ENCODE results near the gene P2RX6. TPM values are rescaled to one million over a fixed set of nuclear protein-coding genes. Genes with fewer than 3 reads are reported as not detected.

The P2RX6 gene
- total RNA-seq, 6 donors from 2014 or later = 0.39 to 22.0 (median 0.65) TPM

DNA sequence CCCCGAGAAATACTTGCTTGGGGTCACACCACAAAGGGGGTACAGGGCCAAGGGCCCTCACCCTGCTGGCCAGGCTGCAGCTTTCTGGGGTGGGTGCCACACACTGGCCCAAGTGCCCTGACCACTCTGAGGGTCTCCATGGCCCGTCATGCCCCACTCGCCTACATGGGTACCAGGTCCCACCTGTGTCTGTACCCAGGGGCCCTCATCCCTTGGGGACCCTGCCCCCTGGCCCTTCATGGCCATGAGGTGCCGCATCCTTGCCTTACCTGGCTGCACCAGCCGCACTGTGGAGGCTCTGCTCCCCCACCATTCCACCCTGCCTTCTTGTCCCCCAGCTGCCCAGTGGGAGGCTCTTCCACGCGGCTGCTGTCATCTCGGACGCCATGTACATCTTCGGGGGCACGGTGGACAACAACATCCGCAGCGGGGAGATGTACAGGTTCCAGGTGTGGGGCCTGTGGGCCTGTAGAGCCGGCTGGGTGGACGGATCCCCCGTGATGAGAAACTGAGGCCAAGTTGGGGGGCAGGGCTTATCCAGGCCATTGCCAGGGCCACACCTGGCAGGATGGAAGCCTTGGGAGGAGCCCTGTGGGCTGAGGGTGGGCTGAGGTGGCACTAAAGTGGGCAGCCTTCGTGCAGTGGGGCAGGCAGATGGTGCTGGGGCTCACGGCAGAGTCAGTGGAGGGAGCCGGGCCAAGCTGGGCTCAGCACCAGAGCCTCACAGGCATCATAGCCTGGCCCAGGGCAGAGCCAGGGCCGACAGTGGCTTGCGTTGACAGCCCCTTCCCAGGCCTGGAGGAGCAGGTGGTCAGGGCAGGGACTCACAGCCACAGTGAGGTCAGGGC is 22.3 kb upstream of the P2RX6 start:
- H3K9me3 ChIP-seq = no peaks in the 10 kb centered on the region
- H3K36me3 ChIP-seq = peaks cover 4 to 87% (median 64%) of the 10 kb centered on the region in 4 donors
- DNase-seq = peak in 1 of 2 donors; percentile 55
- H3K27me3 ChIP-seq = no peaks in the 10 kb centered on the region
- no peaks in the 10 kb centered on the region for H3K4me1 ChIP-seq
- TF ChIP-seq EP300 (IDR thresholded peaks at IDR 0.05) (no peak), POLR2A (IDR thresholded peaks at IDR 0.05) (no peak), POLR2AphosphoS5 (IDR thresholded peaks at IDR 0.05) (no peak)
- TF ChIP-seq, protein P1, sequence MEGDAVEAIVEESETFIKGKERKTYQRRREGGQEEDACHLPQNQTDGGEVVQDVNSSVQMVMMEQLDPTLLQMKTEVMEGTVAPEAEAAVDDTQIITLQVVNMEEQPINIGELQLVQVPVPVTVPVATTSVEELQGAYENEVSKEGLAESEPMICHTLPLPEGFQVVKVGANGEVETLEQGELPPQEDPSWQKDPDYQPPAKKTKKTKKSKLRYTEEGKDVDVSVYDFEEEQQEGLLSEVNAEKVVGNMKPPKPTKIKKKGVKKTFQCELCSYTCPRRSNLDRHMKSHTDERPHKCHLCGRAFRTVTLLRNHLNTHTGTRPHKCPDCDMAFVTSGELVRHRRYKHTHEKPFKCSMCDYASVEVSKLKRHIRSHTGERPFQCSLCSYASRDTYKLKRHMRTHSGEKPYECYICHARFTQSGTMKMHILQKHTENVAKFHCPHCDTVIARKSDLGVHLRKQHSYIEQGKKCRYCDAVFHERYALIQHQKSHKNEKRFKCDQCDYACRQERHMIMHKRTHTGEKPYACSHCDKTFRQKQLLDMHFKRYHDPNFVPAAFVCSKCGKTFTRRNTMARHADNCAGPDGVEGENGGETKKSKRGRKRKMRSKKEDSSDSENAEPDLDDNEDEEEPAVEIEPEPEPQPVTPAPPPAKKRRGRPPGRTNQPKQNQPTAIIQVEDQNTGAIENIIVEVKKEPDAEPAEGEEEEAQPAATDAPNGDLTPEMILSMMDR (IDR thresholded peaks at IDR 0.05) = no peak
- no peak overlapping the region for H3K27ac ChIP-seq
- no peak for ATAC-seq (ENCODE audit: low FRiP score in 2 of 2)
- 87 to 89% methylated on average over 17 to 21 of the region's 21 CpGs for whole genome bisulfite sequencing, 2 donors
- H3K4me3 ChIP-seq = no peak overlapping the region

DNA sequence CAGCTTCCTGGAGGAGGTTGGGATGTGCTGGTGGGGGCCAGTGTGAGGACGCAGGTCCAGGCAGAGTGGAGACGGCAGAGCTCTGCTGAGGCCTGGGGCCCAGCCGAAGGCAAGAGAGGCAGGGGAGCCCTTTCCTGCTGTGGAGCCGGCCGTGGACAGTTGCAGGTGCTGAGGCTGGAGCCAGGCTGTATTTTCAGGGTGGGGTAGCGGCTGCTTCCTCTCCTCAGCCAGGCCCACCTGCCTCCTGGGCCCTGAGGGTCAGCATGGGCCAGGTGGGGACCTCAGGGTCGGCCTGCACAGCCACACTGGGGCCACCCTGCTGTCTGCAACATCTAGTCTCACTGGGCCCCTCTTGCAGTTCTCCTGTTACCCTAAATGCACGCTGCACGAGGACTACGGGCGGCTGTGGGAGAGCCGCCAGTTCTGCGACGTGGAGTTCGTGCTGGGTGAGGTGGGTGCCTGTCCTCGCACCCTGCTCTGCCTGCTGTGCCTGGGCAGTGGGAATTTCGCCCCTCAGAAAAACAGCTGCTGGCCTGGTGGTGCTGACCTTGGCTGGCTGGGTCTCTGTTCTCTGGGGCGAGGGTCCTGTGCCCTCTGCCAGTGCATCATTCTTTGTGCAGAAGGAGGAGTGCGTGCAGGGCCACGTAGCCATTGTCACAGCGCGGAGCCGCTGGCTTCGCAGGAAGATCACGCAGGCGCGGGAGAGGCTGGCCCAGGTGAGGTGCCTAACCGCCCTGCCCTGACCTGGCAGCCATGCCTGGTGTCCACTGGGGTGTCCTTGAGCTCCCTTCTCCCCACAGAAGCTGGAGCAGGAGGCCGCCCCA is 21.4 kb upstream of the P2RX6 start:
- H3K4me1 ChIP-seq = no peaks in the 10 kb centered on the region
- 90 to 97% methylated on average over 21 to 27 of the region's 29 CpGs for WGBS, 2 donors
- no peak overlapping the region for H3K27ac ChIP-seq
- H3K36me3 ChIP-seq = peaks cover 4 to 85% (median 63%) of the 10 kb centered on the region in 4 donors
- DNase-seq = peak in 1 of 2 donors; percentile 78
- no peak for ATAC-seq (ENCODE audit: low FRiP score in 2 of 2)
- TF ChIP-seq EP300 (IDR thresholded peaks at IDR 0.05) (no peak), POLR2AphosphoS5 (IDR thresholded peaks at IDR 0.05) (no peak), POLR2A (IDR thresholded peaks at IDR 0.05) (no peak)
- TF ChIP-seq, protein P1 (IDR thresholded peaks at IDR 0.05) = no peak
- H3K9me3 ChIP-seq = no peaks in the 10 kb centered on the region
- H3K27me3 ChIP-seq = no peaks in the 10 kb centered on the region
- no peak overlapping the region for H3K4me3 ChIP-seq

DNA sequence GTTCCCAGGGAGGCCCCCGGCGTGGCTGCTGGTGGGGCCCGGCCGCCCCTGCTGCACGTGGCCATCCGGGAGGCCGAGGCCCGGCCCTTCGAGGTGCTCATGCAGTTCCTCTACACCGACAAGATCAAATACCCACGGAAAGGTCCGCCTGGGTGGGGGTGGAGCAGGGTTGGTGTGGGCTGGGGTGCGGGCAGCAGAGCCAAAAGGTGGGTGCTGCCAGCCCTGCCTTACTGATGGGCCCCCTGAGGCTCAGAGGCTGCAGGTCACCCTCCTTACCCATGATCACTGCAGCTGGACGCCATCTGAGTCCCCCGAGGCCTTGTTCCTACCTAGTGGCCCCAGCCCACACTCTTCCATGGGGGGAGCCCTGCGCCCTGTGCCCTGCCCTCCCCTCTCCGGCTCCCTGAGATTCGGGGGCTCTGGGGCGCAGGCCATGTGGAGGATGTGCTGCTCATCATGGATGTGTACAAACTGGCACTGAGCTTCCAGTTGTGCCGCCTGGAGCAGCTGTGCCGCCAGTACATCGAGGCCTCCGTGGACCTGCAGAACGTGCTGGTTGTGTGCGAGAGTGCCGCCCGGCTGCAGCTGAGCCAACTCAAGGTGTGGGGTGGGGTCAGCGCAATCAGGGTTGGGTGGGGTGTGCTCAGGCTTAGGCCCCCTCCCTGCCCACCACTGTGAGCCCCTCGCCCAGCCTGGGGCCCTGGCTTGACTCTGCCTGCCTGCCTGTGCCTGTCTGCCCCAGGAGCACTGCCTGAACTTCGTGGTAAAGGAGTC is 20.6 kb upstream of the P2RX6 start:
- DNase-seq = peak in 1 of 2 donors; percentile 77
- no peak overlapping the region for H3K4me3 ChIP-seq
- no peak for ATAC-seq (ENCODE audit: low FRiP score in 2 of 2)
- TF ChIP-seq, protein P1 (IDR thresholded peaks at IDR 0.05) = no peak
- TF ChIP-seq POLR2A (IDR thresholded peaks at IDR 0.05) = no peak
- no peak for TF ChIP-seq EP300 (IDR thresholded peaks at IDR 0.05)
- TF ChIP-seq POLR2AphosphoS5 (IDR thresholded peaks at IDR 0.05) = no peak
- WGBS, 2 donors = 94% methylated on average over 20 of the region's 30 CpGs; no CpG with 5 or more reads in 1 of the 2 donors
- no peaks in the 10 kb centered on the region for H3K27me3 ChIP-seq
- peaks cover 0 to under 1% (median 0%) of the 10 kb centered on the region in 4 donors for H3K4me1 ChIP-seq
- no peaks in the 10 kb centered on the region for H3K9me3 ChIP-seq
- no peak overlapping the region for H3K27ac ChIP-seq
- peaks cover 4 to 90% (median 65%) of the 10 kb centered on the region in 4 donors for H3K36me3 ChIP-seq

DNA sequence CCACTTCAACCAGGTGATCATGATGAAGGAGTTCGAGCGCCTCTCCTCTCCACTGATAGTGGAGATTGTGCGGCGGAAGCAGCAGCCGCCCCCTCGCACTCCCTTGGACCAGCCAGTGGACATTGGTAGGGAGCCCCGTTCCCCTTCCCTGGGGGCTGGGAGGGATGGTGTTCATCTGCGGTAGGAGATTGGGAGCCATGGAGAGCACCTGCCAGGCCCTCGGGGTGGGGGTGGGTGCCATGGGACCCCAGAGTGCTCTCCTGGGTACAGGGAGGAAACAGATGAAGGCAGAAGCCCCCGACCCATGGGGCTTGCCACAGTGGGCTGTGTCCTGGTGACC is 20.1 kb upstream of the P2RX6 start:
- H3K36me3 ChIP-seq = peaks cover 4 to 94% (median 70%) of the 10 kb centered on the region in 4 donors
- no peaks in the 10 kb centered on the region for H3K9me3 ChIP-seq
- no peak overlapping the region for H3K4me3 ChIP-seq
- peaks cover 0 to 6% (median 3%) of the 10 kb centered on the region in 4 donors for H3K4me1 ChIP-seq
- 94% methylated on average over 10 of the region's 10 CpGs for WGBS, 2 donors
- DNase-seq (peak in 1 of 2 donors; percentile 64), ATAC-seq (ENCODE audit: low FRiP score in 2 of 2) (no peak)
- H3K27ac ChIP-seq = no peak overlapping the region
- no peak for TF ChIP-seq POLR2A (IDR thresholded peaks at IDR 0.05)
- TF ChIP-seq POLR2AphosphoS5 (IDR thresholded peaks at IDR 0.05) = no peak
- no peak for TF ChIP-seq EP300 (IDR thresholded peaks at IDR 0.05)
- TF ChIP-seq, protein P1 (IDR thresholded peaks at IDR 0.05) = no peak
- no peaks in the 10 kb centered on the region for H3K27me3 ChIP-seq
